Inflammatory macrophage (primary cell): ENCODE results near the gene RABGAP1.
A peak's percentile ranks its signal among the peaks of the same experiment; 100 is the strongest.

Experiments
- DNase-seq, 2 donors: peaks; one replicate each; pipeline ENCODE4 v3.0.0-alpha.2; 2020 to 2022

Gene RABGAP1

GRCh38 chr9:123011380-123011779 is 70.6 kb downstream of the RABGAP1 start:
- DNase-seq, result no peak

- DNase-seq, result no peak
These were observed 71.2 kb downstream of the RABGAP1 start for GRCh38 chr9:123011878-123012528.

- no peak for DNase-seq
These were observed 75.8 kb downstream of the RABGAP1 start for GRCh38 chr9:123016631-123017030.

DNA sequence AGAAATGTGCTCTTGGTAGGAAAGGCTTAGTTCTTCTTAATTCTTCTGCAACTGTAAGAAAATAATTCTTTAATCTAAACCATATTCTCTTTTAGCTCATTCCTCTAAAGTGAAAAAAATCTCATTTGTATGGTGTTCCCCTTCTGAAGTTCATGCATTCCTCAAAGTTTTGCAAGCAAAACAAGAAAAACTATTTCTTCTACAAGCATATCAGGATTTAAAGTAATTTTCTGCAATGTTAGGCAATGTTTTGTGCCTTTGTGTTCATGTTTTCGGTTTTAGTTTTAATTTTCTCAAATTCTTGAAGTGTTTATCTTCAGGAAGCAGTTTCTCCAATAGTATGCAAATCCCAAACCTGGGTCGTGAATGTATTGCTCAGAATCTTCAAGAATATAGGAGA is 80.0 kb downstream of the RABGAP1 start:
- no peak for DNase-seq

DNA sequence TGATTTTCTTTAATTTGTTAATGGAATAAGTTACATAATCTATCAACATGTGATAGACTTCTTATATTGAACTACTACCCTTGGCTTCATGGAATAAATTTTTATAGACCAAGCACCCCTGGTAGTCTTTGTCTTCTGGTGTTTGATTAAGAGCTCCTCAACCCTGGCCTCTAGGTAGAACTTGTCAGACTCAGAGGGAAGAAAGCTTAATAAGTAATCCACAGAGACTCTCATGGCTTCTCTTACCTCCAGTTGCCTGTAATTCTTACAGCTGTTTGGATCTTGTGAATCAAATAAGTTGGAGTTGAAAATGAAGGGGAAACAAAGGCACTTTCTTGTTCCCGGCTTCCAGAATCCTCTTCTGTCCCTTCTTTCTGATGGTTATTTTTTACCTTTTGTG is 85.6 kb downstream of the RABGAP1 start:
- no peak for DNase-seq

GRCh38 chr9:123027517-123027916 is 86.7 kb downstream of the RABGAP1 start:
- DNase-seq, result no peak

GRCh38 chr9:123028136-123028535 is 87.3 kb downstream of the RABGAP1 start:
- no peak for DNase-seq

- no peak for DNase-seq
These were observed 88.2 kb downstream of the RABGAP1 start for GRCh38 chr9:123028973-123029372.

- no peak for DNase-seq
These were observed 91.1 kb downstream of the RABGAP1 start for GRCh38 chr9:123031963-123032362.

GRCh38 chr9:123033352-123033751 is 92.5 kb downstream of the RABGAP1 start, which contains the start of gene GPR21:
Gene GPR21, plus strand, starts transcription at chr9:123033667. Its CDS starts 900 bp downstream, at chr9:123034567.
- DNase-seq, result no peak

GRCh38 chr9:123033864-123034601 is 93.2 kb downstream of the RABGAP1 start:
- DNase-seq, result no peak

GRCh38 chr9:123034881-123035510 is 94.2 kb downstream of the RABGAP1 start:
- DNase-seq, result peak in 1 of 2 donors; percentile 4

- DNase-seq, result no peak
These were observed 95.0 kb downstream of the RABGAP1 start for GRCh38 chr9:123035791-123036190.

GRCh38 chr9:123036893-123037545 is 96.2 kb downstream of the RABGAP1 start:
- no peak for DNase-seq

GRCh38 chr9:123039617-123040219 is 98.9 kb downstream of the RABGAP1 start:
- no peak for DNase-seq

DNA sequence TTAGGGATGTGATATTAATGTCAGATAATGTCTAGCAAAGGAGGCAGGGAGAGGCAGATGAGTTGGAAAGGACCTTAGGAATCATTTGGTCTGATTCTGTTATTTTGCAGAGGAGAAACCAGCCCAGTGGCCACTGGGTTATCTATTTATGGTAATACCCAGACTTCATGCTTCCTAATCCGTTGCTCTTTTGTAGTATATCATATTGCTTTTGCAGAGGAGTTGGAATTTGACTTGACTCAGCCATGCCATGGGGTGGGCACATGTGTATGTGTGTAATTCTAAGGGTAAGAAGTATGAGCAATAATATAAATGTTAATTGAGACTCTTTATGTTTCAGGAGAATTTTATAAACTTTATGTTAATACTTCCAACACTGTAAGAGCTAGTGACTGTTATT is 100.0 kb downstream of the RABGAP1 start:
- DNase-seq, result no peak

- DNase-seq, result no peak
These were observed 100.7 kb downstream of the RABGAP1 start for GRCh38 chr9:123041489-123041888.

DNA sequence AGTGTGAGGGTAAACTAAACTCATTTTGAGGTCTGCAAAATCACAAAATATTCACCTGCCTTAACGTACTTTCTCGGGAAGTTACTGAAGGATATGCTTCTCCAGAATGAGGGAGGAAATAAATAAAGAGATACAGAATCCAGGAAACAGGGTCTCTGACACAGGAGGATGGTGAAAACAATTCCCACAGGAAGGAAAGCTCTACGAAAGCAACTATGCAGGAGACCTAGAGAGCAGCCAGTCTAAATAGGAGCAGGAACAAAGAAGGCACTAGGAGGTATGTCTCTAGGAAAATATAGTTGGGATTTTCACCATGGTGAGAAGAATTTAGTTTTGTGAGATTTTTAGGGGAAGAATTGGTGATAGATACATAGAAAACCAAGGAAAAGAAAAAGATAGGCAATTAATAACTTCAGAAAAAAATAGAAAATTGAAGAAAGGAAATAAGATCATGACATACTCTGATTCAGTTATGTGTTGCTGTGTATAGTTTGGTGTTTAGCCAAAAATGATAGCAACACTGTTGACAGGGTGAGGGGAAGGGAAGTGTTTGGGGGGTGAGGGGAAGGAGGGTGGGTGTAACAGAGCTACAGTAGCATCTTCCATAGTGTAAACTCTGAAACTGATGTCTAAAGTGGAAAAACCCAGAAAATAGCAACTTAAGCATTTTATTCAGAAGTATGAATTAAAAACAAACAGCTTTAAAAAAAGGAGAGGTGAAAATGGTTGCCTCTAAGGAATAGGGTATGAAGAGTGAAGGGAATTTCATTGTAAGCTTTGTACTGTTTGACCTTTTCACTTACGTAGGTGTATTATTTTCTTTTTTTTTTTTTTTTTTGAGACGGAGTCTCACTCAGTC is 102.5 kb downstream of the RABGAP1 start:
- DNase-seq, result no peak

DNA sequence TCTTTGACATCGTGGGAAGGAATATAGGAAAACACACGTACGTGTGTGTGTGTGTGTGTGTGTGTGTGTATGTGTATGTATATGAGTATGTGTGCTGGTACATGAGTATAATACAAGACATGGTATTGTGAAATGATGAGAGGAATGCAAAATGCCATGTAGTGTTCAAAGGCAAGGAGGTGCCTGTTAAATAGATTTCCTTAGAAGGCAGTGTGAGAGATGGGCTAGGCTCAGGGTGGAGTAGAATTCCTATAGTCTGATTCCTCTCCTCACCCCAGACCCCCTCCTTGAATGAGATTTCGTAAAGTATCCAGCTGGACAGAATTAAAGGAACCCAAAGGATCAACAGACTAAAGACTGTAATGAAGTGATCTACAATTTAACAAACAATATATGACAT is 103.8 kb downstream of the RABGAP1 start:
- DNase-seq, result no peak

GRCh38 chr9:123046406-123047195 is 105.8 kb downstream of the RABGAP1 start:
- no peak for DNase-seq

GRCh38 chr9:123048748-123049147 is 107.9 kb downstream of the RABGAP1 start:
- DNase-seq, result no peak
